ENCODE data around the gene PAQR7.

The PAQR7 gene

DNA sequence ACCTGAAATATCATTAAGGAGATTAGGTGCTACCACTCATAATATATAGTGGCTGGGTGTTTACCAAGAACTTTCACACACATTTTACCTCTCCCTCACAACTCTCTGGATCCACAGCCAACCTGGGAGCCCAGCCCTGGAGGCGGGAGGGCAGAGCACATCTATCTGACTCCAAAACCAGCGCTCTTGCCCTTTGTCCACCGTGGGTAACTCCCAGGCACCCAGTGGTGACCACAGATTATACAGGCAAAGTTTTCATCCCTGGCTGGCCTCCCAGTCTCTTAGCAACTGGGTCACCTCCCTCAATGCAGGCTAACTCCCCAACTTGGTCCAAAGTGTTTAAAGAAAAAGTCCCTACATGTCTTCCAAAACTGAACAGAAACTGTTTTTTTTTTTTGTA lies 2.4 kb downstream of the PAQR7 start:
- H3K27ac ChIP-seq, result peak overlapping the region; percentile 97; the same call in 1 of the 2 replicates

DNA sequence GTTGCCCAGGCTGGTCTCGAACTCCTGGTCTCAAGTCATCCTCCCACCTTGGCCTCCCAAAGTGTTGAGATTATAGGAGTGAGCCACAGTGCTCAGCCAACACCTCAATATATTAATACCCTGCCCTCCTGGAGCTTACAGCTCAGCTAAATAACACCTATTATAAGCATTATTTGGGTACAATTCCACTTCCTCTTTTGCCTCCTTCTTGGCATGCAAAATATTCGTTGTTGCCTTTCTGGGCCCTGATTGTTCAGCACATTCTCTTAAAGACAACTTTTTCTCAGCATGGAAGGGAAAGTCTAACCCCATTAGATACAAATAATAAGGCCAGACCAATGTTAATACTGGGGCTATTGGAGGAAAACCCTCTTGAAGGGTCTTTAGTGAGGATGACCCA lies 2.8 kb downstream of the PAQR7 start:
- peak overlapping the region; percentile 97 for H3K27ac ChIP-seq
- TF ChIP-seq, protein P1, sequence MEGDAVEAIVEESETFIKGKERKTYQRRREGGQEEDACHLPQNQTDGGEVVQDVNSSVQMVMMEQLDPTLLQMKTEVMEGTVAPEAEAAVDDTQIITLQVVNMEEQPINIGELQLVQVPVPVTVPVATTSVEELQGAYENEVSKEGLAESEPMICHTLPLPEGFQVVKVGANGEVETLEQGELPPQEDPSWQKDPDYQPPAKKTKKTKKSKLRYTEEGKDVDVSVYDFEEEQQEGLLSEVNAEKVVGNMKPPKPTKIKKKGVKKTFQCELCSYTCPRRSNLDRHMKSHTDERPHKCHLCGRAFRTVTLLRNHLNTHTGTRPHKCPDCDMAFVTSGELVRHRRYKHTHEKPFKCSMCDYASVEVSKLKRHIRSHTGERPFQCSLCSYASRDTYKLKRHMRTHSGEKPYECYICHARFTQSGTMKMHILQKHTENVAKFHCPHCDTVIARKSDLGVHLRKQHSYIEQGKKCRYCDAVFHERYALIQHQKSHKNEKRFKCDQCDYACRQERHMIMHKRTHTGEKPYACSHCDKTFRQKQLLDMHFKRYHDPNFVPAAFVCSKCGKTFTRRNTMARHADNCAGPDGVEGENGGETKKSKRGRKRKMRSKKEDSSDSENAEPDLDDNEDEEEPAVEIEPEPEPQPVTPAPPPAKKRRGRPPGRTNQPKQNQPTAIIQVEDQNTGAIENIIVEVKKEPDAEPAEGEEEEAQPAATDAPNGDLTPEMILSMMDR (conservative IDR thresholded peaks at IDR 0.05), result no peak

More for the DNA sequence above, 2.4 kb downstream of the PAQR7 start:
- TF ChIP-seq, protein P1 (conservative IDR thresholded peaks at IDR 0.05), result no peak

DNA sequence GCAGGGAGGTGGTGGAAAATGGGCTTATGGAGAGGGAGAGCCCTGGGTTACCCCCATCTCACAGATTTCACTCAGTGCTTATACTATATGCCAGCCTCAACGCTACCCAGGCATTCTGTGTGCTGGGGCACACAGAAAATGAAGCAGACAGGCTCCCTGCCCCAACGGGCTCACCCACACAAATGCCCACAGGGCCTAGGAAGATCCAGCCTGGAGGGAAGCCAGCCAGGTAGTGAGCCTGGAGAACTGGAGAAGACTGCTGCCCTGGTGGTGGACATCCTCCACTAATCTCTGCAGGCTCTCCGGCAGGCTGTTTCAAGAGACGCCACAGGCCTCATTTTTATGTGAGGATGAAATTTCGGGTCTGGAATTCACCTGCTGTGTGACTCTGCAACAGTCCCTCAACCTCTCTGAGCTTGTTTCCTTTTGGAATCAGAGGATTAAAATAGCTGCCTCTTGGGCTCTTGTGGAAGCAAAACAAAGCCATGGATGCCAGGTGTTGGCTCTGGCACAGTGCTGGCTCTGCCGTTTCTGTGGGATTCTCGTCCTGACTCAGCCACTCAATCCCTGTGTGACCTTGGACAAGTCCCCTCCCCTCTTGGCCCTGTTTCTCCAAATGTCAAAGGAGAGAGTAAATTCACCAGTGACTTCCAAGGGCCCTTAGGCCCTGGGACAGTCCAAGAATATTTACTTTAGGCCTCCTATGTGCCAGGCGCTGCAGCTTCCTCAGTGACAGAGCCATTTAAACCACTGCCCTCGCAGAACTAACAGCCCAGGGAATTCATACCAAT lies 3.6 kb downstream of the PAQR7 start:
- peak overlapping the region; percentile 97 for H3K27ac ChIP-seq
- TF ChIP-seq, protein P1 (conservative IDR thresholded peaks at IDR 0.05), result no peak

DNA sequence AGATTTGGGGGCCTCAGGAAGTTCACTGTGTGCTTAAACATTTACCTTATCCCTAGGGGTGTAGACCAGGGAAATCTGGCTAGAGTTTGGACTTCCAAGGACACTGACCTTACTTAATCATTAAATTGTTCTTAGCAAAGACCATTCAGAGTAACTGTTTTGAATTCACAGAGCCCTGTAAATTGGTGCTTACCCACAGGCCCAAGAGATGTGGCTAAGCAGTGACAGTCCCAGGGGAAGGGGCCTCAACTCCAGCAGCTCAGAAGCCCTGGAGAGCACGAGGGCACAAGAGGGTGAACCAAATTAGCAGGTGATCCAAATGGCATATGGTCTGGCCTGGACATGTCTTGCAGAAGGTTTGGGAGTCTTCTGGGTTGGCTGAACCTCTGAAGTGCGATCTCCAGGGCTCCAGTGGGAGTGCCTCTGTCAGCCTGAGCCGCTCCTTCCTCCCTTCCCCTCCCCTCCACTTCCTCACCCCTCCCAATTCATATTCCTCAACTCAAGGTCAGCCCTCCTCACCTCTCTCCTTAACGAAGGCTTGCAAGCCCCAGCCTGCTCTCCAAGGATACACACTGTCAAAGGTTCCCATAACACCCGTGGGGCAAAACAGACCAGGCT lies 4.3 kb downstream of the PAQR7 start:
- TF ChIP-seq, protein P1 (conservative IDR thresholded peaks at IDR 0.05), result no peak
- H3K27ac ChIP-seq, result peak overlapping the region; percentile 97; the same call in 1 of the 2 replicates

DNA sequence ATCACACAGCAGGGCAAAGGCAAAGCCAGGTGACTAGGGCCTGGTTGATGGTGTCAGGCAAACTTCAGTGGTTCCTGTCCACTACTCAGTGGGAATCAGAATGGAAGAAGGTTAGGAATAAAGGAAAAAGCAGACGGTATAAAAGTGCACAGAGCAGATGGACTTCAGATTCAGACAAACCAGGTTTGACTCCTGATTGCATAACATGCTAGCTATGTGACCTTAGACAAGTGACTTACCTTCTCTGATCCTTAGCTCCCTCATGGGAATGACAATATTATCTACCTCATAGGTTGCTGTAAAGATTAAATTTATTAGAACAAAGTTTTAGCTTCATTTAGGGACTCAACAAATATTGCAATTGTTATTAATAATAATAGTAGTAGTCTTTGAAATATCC lies 4.9 kb downstream of the PAQR7 start:
- H3K27ac ChIP-seq, result peak overlapping the region; percentile 97

DNA sequence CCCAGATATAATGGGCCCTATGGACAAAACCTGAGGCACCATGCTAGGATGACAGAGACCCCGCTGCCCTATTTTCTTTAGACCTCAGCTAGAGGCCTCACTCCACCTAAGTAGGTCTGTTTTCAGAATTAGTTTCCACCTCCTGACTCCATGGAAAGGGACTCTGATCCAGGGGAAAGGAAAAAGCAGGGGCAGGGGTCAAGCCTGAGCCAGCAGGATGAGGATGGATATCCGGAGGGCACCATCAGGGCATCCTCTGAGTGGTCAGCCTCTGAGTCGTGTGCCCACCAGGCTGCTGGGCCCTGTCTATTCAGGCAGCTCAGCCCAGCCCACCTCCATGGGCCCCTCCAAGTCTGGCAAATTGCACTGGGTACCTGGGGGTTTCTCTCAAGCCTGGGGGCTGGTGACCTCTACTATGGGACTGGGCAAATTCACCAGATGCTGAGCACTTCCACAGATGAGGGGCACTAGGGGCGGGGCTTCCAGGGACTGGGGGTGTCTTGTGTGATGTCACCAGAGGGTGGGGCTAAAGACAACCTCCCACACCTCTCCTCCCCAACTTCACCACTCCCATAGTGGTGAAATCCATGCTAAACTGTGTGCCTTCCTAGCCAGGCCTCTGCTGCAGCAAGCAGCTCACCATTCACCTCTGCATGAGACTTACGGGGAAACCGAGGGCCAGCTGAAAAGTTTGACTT lies 5.5 kb downstream of the PAQR7 start:
- TF ChIP-seq, protein P1 (conservative IDR thresholded peaks at IDR 0.05), result no peak
- H3K27ac ChIP-seq, result peak overlapping the region; percentile 97

More for the DNA sequence above, 4.9 kb downstream of the PAQR7 start:
- TF ChIP-seq, protein P1 (conservative IDR thresholded peaks at IDR 0.05), result no peak
